HG03139 (cell line): Measurements from ENCODE around the gene TEX10.
"Not testable (repeated sequence)": the region's sequence is repeated elsewhere in the genome, so short reads cannot be mapped to it uniquely, and the experiment has no call there.

Experiments used
- ATAC-seq: cut with Tn5 transposase; IDR thresholded peaks from one replicate; pipeline ENCODE4 v1.9.1; 2021; ENCODE audit not compliant: unreplicated experiment

The TEX10 gene

DNA sequence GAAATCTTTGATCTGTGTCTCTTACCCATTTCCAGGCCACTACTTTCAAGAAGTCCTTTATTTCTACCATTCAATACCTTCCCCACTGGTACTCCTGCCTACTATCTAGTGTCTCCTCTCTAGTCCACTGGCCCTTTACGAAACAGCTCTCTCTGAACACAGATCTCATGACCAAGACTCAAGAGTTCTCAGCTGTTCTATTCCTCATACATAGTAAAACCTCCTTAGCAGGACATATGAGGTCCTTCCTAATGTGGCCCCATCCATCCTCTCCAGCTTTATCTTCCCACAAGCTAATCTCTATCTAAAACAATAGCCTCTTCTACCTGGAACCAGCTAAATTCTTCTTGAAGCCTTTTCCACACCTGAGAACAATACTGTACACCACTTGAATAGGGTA lies 2.6 kb downstream of the TEX10 start:
- ATAC-seq = no peak

DNA sequence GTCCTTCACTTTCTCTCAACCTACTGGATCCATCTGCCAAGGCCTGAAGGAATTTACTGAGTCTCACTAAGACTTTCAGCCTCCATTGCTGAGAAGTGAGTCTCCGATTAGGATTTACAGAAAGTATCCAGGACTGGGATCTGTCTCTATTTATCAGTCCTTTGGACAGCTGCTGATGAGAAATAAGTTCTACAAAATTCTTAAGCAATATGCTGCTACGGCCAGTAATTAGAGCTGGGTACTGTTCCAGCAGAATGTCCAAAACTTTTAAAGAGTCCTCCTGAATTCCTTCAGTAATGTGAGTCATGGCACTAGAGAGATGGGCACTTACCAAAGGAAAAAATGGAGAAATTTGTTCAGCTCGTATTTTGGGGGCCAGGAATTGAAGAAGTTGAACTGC lies 5.9 kb downstream of the TEX10 start:
- ATAC-seq = no peak

DNA sequence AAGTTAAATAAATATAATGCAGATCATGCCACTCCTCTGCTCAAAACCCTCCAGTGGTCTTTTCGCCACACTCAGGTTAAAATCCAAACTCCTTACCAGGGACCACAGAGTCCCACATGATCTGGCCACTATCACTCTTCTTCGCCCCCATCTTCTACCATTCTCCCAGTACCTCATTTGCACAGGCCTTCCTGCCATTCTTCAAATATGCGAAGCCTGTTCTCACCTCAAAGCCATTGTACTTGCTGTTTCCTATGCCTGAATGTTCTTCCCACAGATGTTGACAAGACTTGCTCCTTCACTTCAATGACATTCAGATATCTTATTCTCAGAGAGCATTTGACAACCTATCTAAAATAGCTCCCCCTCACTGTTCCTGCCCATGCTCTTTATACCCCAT lies 10.9 kb downstream of the TEX10 start:
- ATAC-seq = no peak

DNA sequence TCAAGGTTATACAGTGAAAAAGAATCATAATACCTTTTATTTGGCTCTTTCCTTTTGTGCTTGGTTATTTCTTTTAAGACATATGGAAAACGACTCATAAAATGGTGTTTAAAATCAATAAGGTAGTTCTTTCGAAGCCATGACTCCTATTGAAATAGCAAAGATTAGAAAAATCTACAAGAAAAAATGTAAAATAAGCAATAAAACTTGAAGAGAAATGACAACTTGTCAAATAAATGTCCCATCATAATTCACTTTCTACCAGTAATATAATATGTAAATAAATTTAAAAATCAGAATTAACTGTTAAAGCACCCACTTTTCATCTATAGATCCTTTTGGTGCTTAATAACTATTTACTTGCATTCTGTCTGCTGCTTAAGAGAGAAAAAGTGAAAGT lies 12.5 kb downstream of the TEX10 start:
- no peak for ATAC-seq

DNA sequence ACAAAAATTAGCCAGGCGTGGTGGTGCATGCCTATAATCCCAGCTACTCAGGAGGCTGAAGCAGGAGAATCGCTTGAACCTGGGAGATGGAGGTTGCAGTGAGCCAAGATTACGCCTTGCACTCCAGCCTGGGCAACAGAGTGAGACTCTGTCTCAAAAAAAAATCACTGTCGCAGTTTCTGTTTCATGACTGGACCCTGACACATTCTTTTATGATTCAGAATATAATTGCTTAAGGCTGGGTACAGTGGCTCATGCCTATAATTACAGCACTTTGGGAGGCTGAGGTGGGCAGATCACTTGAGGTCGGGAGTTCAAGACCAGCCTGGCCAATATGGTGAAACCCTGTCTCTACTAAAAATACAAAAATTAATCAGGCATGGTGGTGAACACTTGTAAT lies 14.0 kb downstream of the TEX10 start:
- not testable (repeated sequence) for ATAC-seq

DNA sequence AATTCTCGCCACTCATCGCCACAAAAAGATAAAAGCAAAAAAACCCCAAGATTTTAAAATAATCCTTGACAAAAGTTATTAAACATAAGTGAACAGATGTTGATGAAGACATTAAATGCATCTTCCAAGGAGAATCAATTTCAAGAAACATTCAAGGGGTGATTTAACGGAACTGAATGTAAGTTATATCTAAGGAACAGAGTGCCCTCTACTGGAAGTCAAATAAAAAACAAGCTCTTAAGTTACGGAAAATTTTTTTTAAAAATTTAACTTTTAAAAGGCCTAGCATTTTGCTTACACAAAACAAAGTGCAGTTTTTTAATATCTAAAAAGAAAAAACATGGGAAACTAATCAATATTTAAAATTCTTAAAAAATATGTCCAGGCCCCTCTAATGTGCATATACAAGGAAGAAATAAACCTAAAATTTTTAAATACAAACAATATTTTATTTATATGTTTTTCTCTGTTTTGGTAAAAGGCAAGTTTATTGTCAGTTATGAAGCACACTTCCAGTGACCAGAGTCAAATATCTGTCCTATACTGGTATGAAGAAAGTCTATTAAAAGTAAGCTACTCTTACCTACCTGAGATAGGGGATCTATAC lies 28.0 kb downstream of the TEX10 start:
- ATAC-seq = no peak

DNA sequence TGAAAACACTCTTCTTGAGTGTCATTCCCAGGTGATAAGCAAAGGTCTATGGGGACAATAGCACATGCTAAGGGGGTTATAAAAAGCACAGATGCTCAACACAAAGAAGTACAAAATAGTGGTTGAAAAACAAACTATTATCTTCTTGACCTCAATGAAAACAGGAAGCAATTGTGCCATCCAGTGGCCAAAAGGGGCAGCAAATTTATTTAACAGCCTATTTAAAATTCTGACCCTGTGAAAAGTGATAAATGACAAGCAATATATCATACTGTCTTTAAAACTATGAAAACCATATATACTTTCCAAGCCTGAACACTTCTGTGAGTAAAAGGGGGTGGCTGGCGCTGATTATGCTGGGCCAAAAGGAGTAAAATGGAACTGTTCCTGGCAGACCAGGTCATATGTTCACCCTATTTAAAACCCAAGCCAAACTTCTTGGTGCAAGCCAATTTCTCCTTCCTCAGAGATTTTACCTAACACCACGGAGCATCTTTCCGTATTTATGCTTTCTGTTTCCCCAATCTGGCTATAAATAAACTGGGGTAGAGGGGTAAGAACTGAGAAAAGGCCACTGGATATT lies 29.7 kb downstream of the TEX10 start:
- ATAC-seq = no peak

DNA sequence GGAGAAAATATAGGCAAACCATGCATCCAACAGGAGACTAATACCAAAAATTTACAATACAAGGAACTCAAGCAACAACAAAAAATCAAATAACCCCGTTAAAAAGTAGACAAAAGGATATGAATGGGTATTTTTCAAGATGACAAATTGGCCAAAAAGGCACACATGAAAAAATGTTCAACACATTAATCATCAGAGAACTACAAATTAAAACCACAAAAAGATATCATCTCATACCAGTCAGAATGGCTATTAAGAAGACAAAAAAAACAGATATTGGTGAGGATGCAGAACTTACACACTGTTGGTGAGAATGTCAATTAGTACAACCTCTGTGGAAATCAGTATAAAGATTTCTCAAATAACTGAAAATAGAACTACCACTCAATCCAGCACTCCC lies 35.0 kb downstream of the TEX10 start:
- no peak for ATAC-seq

DNA sequence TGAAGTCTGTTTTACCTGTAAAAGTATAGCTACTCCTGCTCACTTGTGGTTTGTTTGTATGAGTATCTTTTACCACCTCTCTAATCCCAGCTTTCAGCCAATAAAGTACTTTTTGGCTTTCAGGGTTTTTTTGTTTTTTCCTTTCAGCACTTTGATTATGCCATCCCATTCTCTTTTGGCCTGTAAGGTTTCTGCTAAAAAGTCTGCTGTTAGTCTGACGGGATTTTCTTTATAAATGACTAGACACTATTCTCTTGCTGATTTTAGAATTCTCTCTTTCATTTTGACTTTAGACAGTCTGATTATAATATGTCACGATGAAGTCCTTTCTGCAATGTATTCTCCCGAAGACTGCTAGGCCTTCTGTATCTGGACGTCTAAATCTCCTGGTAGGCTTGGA lies 37.2 kb downstream of the TEX10 start:
- ATAC-seq = no peak

DNA sequence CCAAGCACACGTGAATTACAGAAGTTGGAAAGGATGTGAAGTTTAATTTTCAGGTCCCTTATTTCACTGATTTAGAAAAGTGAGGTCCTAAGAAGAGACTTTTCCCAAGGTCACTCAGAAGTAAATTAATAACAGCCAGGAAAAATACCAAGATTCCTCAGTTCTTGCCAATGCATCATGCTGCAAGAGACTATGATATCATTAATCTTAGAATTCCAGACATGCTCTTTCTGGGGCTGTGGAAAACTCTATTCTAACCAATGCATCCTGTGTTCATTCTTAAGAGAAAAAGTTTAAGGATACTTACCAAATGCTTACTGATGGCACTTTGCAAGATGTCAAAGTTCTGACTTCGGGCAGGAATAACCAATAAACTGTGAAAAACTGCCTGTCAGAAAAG lies 42.8 kb downstream of the TEX10 start:
- ATAC-seq = no peak

DNA sequence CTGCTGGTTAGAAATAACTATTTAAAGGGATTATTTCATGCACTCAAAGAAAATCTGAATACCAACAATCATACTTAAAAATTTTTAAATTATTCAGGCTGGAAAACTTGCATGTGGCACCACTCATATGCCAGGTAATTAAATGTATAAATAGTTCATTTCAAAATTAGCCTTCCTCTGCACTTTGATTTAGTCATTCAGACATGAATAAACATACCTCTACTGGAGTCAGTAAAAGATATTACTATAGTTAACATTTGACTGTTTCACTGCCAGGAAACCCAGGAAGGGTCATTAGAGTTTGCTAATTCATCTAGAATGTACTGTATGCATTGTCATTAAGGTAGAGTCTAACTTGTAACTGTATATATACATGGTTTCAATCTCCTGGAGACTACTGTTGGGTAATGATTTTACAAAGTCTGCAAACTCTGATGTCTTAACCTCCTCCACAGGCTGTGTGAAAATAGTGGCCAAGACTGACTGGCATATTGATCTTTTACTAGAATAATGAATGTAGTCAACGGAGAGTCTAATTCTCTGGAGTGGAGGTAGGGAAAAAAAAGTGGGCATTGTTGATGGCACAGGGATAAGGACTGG lies 43.7 kb downstream of the TEX10 start:
- no peak for ATAC-seq

DNA sequence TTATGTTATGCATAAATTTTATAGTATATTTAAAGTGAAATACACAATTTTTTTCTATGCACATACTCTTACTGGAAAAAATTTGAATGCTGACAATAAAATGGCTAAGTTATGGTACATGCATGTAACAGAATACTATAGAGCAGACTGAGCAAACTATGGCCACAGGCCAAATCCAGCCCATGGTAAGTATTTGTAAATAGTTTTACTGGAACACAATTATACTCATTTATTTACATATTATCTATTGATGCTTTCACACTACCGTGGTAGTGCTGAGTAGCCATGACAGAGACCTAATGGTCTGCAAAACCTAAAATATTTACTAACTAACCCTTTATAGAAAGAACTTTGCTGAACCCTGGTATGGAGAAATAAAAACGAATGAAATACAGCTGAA lies 45.7 kb downstream of the TEX10 start:
- ATAC-seq = no peak

DNA sequence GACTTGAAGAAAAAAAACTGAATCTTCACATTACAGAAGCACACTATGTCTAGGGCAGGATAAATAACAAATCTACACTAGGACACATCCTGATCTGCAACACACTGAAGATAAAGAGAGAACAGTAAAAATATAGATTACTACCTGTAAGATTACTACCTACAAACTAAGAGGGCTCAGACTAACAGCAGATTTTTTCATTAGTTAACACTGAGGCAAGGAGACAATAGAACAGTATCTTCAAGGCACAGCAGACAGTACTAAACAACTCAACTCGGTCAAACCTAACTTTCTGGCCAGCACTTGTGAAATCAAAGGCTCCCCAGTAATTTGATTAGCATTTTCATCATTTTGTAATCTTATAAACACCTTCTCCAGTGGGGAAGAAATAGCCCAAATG lies 46.5 kb downstream of the TEX10 start:
- ATAC-seq = no peak

DNA sequence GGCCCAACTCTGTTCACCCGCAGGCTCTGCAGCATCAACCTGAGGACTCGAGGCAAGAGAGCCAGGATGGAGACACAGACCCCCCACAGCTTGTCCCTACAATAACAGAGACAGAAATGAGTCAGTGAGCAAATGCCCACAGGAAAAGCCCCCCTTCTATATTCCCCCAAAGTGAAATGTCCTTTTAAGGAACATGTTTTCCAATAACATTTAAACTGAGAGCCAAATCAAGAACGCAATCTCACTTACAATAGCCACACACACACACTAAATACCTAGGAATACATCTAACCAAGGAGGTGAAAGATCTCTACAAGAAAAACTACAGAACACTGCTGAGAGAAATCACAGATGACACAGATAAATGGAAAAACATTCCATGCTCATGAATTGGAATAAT lies 49.0 kb downstream of the TEX10 start:
- no peak for ATAC-seq

DNA sequence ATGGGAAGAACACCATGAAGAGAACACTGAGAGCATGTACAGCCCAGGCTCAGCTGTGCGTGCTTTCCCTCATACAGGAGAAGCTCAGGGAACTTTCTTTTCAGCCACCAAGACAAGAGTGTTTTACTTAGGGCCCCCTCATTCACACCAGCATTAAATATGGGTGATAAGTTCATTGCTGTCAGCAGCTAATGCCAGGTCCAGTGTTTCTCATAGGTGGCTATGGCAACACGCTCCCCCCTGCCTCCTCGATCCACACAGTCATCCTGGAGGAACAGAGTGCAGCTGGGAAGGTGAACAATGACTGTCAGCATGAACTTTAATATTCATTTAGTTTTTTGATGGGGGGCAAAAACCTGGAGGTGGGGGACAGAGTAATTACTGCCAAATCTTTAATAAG lies 54.4 kb downstream of the TEX10 start:
- no peak for ATAC-seq

DNA sequence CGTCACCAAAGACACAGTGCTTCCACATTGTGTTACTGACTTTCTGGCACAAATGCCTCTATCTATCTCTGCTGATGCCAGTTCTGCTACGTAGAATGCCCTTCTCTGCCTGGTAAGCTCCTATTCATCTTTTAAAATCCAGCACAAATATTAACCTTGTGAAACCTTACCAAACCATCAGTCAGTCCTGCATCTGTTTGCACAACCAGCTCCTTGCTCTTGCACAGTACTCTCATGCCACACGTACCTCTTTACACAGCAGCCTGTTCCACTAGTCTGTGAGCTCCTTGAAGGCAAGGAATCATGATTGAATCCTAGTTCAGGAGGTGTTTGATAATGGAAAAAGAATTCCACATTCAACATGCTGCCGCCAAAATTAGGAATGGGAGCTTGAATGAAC lies 56.3 kb downstream of the TEX10 start:
- ATAC-seq = no peak

DNA sequence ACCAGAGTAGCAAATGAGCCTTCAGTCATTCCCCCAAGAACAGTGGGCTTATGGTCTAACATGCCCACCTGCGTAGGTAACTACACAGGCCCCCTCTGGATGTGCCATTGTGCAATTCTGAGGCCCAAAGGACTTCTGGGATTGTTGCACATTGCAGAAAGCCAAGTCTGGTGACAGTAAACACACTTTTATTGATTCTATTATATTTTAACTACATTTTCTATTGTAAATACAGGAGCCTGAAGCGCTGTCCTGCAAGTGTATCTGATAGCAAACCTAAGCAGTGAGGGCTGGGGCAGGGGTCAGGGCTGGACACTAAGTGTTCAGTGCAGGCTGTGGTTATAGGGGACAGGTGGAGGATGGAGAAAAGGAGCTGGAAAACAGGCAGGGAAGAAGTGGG lies 57.5 kb downstream of the TEX10 start:
- no peak for ATAC-seq

DNA sequence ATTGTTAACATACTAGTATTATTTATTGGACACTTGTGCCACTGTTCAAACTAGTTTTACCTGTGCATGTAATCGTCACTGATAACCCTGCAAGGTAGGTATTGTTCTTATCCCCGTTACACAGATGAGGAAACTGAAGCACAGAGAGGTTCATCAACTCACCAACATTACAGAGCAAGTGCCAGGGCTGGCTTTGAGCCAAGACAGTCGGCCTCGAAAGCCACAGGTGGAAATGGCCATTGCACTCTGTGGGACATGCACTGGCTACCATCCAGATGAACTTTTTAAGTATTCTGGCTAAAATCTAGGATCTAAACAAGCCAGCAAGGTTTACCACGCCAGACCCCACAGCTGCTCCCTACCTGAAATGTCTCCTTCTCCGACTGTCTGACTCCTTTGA lies 57.9 kb downstream of the TEX10 start:
- no peak for ATAC-seq

DNA sequence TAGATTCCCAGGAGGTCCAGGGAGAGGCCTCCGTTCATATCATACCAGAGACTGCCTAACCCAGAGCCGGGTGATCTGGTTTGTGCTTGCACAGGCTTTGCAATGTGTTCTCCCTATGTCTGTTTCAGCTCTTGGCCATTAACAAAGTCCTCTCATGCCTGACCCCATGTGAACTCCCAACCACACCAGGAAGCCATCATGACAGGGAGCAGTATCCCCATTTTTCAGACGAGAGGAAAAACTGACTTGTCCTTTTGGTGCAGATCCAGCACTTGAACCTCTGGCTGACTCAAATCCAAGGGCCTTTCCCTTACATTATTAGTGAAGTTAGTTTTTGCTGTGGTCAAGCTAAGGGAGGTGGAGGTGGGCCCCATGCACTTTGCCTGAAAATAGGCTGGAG lies 58.4 kb downstream of the TEX10 start:
- ATAC-seq = no peak

DNA sequence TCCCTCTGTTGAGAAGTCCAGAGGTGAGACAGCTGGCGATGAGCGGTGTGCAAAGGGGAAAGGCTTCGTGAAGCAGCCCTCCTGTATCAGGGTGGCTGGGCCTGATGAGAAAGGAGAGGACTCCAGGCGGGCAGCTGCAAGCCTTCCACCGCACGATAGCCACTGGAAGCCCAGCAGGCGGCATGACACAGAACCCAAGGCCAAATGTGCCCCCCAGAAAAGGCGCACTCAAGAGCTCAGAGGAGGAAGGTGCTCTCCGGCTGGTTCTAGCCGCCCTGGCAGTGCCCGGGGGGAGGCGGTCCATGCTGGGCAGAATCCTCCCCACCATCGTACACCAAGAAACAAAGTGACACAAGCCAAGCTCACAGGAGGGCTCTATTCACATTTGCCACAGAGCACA lies 60.3 kb downstream of the TEX10 start:
- no peak for ATAC-seq

DNA sequence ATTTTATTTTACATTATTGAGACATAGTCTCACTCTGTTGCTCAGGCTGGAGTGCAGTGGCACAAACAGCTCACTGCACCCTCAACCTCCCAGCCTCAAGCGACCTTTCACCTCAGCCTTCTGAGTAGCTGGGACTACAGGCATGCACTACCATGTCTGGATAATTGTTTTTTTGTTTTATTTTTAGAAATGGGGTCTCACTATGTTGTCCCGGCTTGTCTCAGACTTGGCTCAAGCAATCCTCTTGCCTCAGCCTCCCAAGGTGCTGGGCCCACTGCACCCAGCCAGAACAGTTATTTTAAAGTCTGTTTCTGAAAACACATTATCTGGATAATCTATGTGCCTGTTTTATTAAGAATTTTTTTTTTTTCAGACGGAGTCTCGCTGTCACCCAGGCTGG lies 62.0 kb downstream of the TEX10 start:
- no peak for ATAC-seq

DNA sequence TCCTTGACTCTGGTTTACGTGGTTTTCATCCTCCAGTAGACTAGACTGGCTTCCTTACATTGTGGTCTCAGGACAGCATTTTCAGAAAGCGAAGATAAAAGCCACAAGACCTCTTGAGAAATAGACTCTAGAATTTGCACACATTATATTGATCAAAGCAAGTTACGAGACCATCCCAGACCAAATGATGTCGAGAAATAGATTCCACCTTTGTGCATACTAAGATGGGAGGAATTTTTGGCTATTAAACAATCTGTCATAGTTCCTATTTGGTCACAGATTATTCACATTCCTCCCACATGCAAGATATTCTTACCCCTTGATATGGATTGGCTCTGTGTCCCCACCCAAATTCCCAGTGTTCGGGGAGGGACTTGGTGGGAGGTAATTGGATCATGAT lies 65.6 kb downstream of the TEX10 start:
- ATAC-seq = no peak

DNA sequence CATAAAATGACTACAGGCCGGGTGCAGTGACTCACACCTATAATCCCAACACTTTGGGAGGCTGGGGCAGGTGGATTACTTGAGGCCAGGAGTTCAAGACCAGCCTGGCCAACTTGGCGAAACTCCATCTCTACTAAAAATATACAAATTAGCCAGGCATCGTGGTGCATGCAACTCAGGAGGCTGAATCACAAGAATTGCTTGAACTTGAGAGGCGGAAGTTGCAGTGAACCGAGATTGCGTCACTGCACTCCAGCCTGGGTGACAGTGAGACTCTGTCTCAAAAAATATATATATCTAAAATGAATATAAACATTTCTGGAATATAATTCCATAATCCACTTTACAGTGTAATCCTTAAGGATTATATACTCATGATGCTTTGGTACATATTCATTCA lies 66.5 kb downstream of the TEX10 start:
- ATAC-seq = no peak
